H1 (cell line): ENCODE measurements around the gene LPP. TPM values are rescaled to one million over a fixed set of nuclear protein-coding genes. Genes with fewer than 3 reads are reported as not detected.

ENCODE experiments used
- CTCF ChIA-PET: fragments of 300-600 bp; sonication (Branson Sonifier 250); formaldehyde crosslinking; loops from one replicate; lab custom pipeline; 2021; ENCODE audit not compliant: partially characterized antibody; lab: Charles Lee
- POLR2A ChIA-PET: fragments of 300-600 bp; sonication (Branson Sonifier 250); formaldehyde crosslinking; loops from one replicate; lab custom pipeline; 2021; ENCODE audit warnings: inconsistent platforms; ENCODE audit not compliant: partially characterized antibody; lab: Charles Lee
- DNase-seq, 2 experiments: peaks; one replicate each; pipeline versions ENCODE4 v3.0.0 to v3.0.0-alpha.2; 2010 to 2022; ENCODE audit warnings: low spot score in 2 of 2, low read depth in 1 of 2, mixed read lengths in 1 of 2
- FAIRE-seq: peaks from 2 replicates; lab custom pipeline; 2011; peaks lifted over from hg19 to GRCh38; lab: Jason Lieb, UNC
- H2AFZ ChIP-seq: 2 replicates; pipeline ENCODE4 v1.8.1; 2012; ENCODE audit warnings: low read length, inconsistent platforms
- H2AK5ac ChIP-seq: 2 replicates; pipeline ENCODE4 v1.6.1; 2013; ENCODE audit warnings: low read depth, low read length
- H2BK120ac ChIP-seq: replicated peaks from 2 replicates; pipeline ENCODE3; 2013; ENCODE audit warnings: low read depth, low read length, inconsistent platforms
- H2BK12ac ChIP-seq: 2 replicates; pipeline ENCODE4 v1.6.1; 2013; ENCODE audit warnings: low read depth, low read length
- H2BK15ac ChIP-seq: 2 replicates; pipeline ENCODE4 v1.6.1; 2013; ENCODE audit warnings: low read length
- H2BK20ac ChIP-seq: 2 replicates; pipeline ENCODE4 v1.6.1; 2013; ENCODE audit warnings: low read length
- H2BK5ac ChIP-seq: 2 replicates; pipeline ENCODE4 v1.6.1; 2013; ENCODE audit warnings: low read depth, low read length
- H3K14ac ChIP-seq: 2 replicates; pipeline ENCODE4 v1.6.1; 2013; ENCODE audit warnings: inconsistent platforms; ENCODE audit not compliant: insufficient read length
- H3K18ac ChIP-seq: 2 replicates; pipeline ENCODE4 v1.6.1; 2013; ENCODE audit warnings: low read length; ENCODE audit errors: extremely low read depth
- H3K23ac ChIP-seq: 2 replicates; pipeline ENCODE4 v1.6.1; 2013; ENCODE audit warnings: inconsistent platforms; ENCODE audit not compliant: insufficient read length
- H3K23me2 ChIP-seq: 2 replicates; pipeline ENCODE4 v1.6.1; 2013; ENCODE audit warnings: low read depth, low read length
- H3K27ac ChIP-seq: 2 replicates; pipeline ENCODE4 v1.6.1; 2011; ENCODE audit warnings: low read depth, low read length, inconsistent platforms
- H3K27me3 ChIP-seq, 4 experiments: replicated peaks in 1 of 4; 1 replicate in 1 of 4; 2 replicates in 3 of 4; pipeline versions ENCODE4 v1.6.1 to v1.8.1; 2011 to 2013; ENCODE audit warnings: low read length in 3 of 4, mild to moderate bottlenecking in 3 of 4, inconsistent platforms in 2 of 4, mixed read lengths in 2 of 4, moderate library complexity in 1 of 4; ENCODE audit not compliant: control insufficient read depth in 3 of 4, insufficient read depth in 3 of 4; ENCODE audit errors: extremely low read depth in 1 of 4
- H3K36me3 ChIP-seq, 4 experiments: 2 replicates each; pipeline versions ENCODE4 v1.6.1 to v1.8.1; 2011 to 2013; ENCODE audit warnings: mild to moderate bottlenecking in 4 of 4, low read length in 3 of 4, moderate library complexity in 2 of 4, control low read depth in 1 of 4, inconsistent platforms in 1 of 4; ENCODE audit not compliant: insufficient read depth in 4 of 4, control insufficient read depth in 2 of 4
- H3K4ac ChIP-seq: replicated peaks from 2 replicates; pipeline ENCODE3; 2013; ENCODE audit warnings: low read length, low read depth, mixed read lengths, inconsistent platforms; ENCODE audit not compliant: insufficient read length
- H3K4me1 ChIP-seq, 4 experiments: replicated peaks in 1 of 4; 1 replicate in 1 of 4; 2 replicates in 3 of 4; pipeline versions ENCODE4 v1.6.1 to v1.8.1; 2011 to 2013; ENCODE audit warnings: low read length in 3 of 4, inconsistent platforms in 2 of 4, mixed read lengths in 1 of 4; ENCODE audit not compliant: insufficient read depth in 4 of 4, control insufficient read depth in 3 of 4
- H3K4me2 ChIP-seq, 2 experiments: 2 replicates each; pipeline versions ENCODE4 v1.6.1 to v1.8.1; 2011 to 2013; ENCODE audit warnings: low read depth in 2 of 2, low read length in 2 of 2, control low read depth in 1 of 2, inconsistent platforms in 1 of 2, mild to moderate bottlenecking in 1 of 2; ENCODE audit not compliant: insufficient read depth in 1 of 2
- H3K4me3 ChIP-seq, 4 experiments: fragments of 200-600, 300-600 bp in 1 of 4; sonication (generic), shearing (Covaris generic), sonication (Bioruptor Twin) in 1 of 4; 2 replicates each; pipeline versions ENCODE4 v1.5.1 to v1.8.1; 2011 to 2016; ENCODE audit warnings: low read length in 4 of 4, low read depth in 3 of 4, control low read depth in 2 of 4, inconsistent platforms in 2 of 4, mild to moderate bottlenecking in 2 of 4, mixed read lengths in 1 of 4, moderate library complexity in 1 of 4; ENCODE audit not compliant: insufficient read depth in 2 of 4; ENCODE audit errors: extremely low read depth in 1 of 4
- H3K56ac ChIP-seq: replicated peaks from 2 replicates; pipeline ENCODE3; 2013; ENCODE audit warnings: low read depth, mild to moderate bottlenecking, mixed read lengths, low read length, inconsistent platforms; ENCODE audit not compliant: insufficient read length
- H3K79me1 ChIP-seq: 2 replicates; pipeline ENCODE4 v1.6.1; 2013; ENCODE audit warnings: low read depth, low read length, control low read depth
- H3K79me2 ChIP-seq, 2 experiments: 2 replicates each; pipeline versions ENCODE4 v1.6.1 to v1.8.1; 2012 to 2013; ENCODE audit warnings: low read length in 2 of 2, mild to moderate bottlenecking in 2 of 2, inconsistent platforms in 1 of 2; ENCODE audit not compliant: insufficient read depth in 2 of 2, control insufficient read depth in 1 of 2
- H3K9ac ChIP-seq, 4 experiments: replicated peaks in 1 of 4; 1 replicate in 1 of 4; 2 replicates in 3 of 4; pipeline versions ENCODE4 v1.6.1 to v1.8.1; 2011 to 2013; ENCODE audit warnings: low read depth in 3 of 4, low read length in 3 of 4, control low read depth in 2 of 4, mild to moderate bottlenecking in 2 of 4, moderate library complexity in 2 of 4, inconsistent platforms in 1 of 4; ENCODE audit errors: extremely low read depth in 1 of 4
- H3K9me3 ChIP-seq, 2 experiments: 2 replicates each; pipeline versions ENCODE4 v1.6.1 to v1.8.1; 2012 to 2013; ENCODE audit warnings: mild to moderate bottlenecking in 2 of 2, moderate library complexity in 2 of 2, control low read depth in 1 of 2, inconsistent platforms in 1 of 2, low read depth in 1 of 2, low read length in 1 of 2, mixed read lengths in 1 of 2; ENCODE audit not compliant: insufficient read depth in 2 of 2
- H4K20me1 ChIP-seq, 2 experiments: replicated peaks in 1 of 2; 2 replicates each; pipeline versions ENCODE3 to v1.8.1; 2011 to 2013; ENCODE audit warnings: inconsistent platforms in 2 of 2, low read length in 2 of 2, mild to moderate bottlenecking in 1 of 2; ENCODE audit not compliant: insufficient read depth in 2 of 2, control insufficient read depth in 1 of 2
- H4K5ac ChIP-seq: 2 replicates; pipeline ENCODE4 v1.6.1; 2013; ENCODE audit warnings: low read length, low read depth, mixed read lengths, inconsistent platforms; ENCODE audit not compliant: insufficient read length
- H4K8ac ChIP-seq: 2 replicates; pipeline ENCODE4 v1.8.0; 2013; ENCODE audit warnings: mild to moderate bottlenecking, moderate library complexity, low read length, inconsistent platforms; ENCODE audit not compliant: insufficient read depth; ENCODE audit errors: extremely low read depth
- H4K91ac ChIP-seq: replicated peaks from 2 replicates; pipeline ENCODE3; 2013; ENCODE audit warnings: low read length, mixed read lengths, inconsistent platforms; ENCODE audit not compliant: insufficient read length
- BCL11A ChIP-seq, 2 experiments: IDR thresholded peaks; one replicate each; pipeline ENCODE4 v1.6.1; 2011; ENCODE audit warnings: low read depth in 2 of 2, low read length in 2 of 2, mild to moderate bottlenecking in 2 of 2
- CHD1 ChIP-seq: IDR thresholded peaks from 2 replicates; pipeline ENCODE4 v1.6.1; 2012; ENCODE audit warnings: low read depth, low read length, improper control_type of control experiment
- CREB1 ChIP-seq: IDR thresholded peaks from 2 replicates; pipeline ENCODE4 v1.6.1; 2012; ENCODE audit warnings: inconsistent platforms
- FOSL1 ChIP-seq: IDR thresholded peaks from 2 replicates; pipeline ENCODE4 v1.6.1; 2011; ENCODE audit warnings: mild to moderate bottlenecking, low read depth, low read length, moderate library complexity; ENCODE audit not compliant: insufficient read depth
- HDAC6 ChIP-seq: IDR thresholded peaks from one replicate; pipeline ENCODE4 v1.7.1; 2012; ENCODE audit warnings: low read depth, mild to moderate bottlenecking, inconsistent platforms, low read length, moderate library complexity
- MAFK ChIP-seq: IDR thresholded peaks from 2 replicates; pipeline ENCODE4 v1.6.1; 2012; ENCODE audit warnings: low read depth, mild to moderate bottlenecking, improper control_type of control experiment, low read length
- NRF1 ChIP-seq: IDR thresholded peaks from 2 replicates; pipeline ENCODE4 v1.6.1; 2011; ENCODE audit warnings: mild to moderate bottlenecking, low read depth, low read length, improper control_type of control experiment
- RNF2 ChIP-seq: fragments of 200-900, 300-1000 bp; sonication (generic); IDR thresholded peaks from 2 replicates; pipeline ENCODE4 v1.7.1; 2016; ENCODE audit warnings: borderline replicate concordance, low read depth, mild to moderate bottlenecking, antibody characterized with exemption, low read length; ENCODE audit not compliant: poor library complexity, severe bottlenecking; ENCODE audit errors: missing control alignments
- SUZ12 ChIP-seq: fragments of 200-600 bp; sonication (generic); IDR thresholded peaks from 2 replicates; pipeline ENCODE4 v1.6.1; 2012; ENCODE audit warnings: mild to moderate bottlenecking, inconsistent platforms, low read length, moderate library complexity, mixed read lengths
- TAF7 ChIP-seq: optimal IDR thresholded peaks from 2 replicates; pipeline ENCODE3; 2011; ENCODE audit warnings: low read depth, mild to moderate bottlenecking, inconsistent platforms, low read length, moderate library complexity, borderline replicate concordance
- TBP ChIP-seq: IDR thresholded peaks from 2 replicates; pipeline ENCODE4 v1.6.1; 2011; ENCODE audit warnings: low read depth, low read length, improper control_type of control experiment
- WGBS, 2 experiments: shearing (Covaris generic) in 1 of 2; methylation state at CpG; one replicate each; pipeline versions ENCODE4 v1.1.6 to v1.1.7; 2013 to 2015; ENCODE audit warnings: low lambda C conversion rate in 2 of 2, mixed read lengths in 2 of 2, inconsistent platforms in 1 of 2, low coverage in 1 of 2, missing lambda C conversion rate in 1 of 2; ENCODE audit not compliant: insufficient replicate concordance in 2 of 2, insufficient coverage in 1 of 2, insufficient read length in 1 of 2; ENCODE audit errors: extremely low coverage in 1 of 2, missing lambda C conversion rate in 1 of 2; 5-methylcytosine and 5-hydroxymethylcytosine counted together
- polyA plus RNA-seq, 7 experiments: library from polyadenylated mRNA; depleted of rRNA in 3 of 7; stranded (reverse) in 5 of 7; unstranded in 2 of 7; fragments of >200 nt in 5 of 7; fragments of 200-250 nt in 2 of 7; gene quantifications; 1 replicate in 5 of 7; 2 replicates in 1 of 7; 4 replicates in 1 of 7; pipeline versions ENCODE4 v1.2.1 to v1.2.3, GENCODE V29; 2011 to 2013; ENCODE audit warnings: missing spikeins in 2 of 7, mixed read lengths in 2 of 7
- total RNA-seq: library from RNA; stranded (reverse); fragmentation: NEBNext Ultra II Directional; extraction: Animal tissue kit (Norgen Biotek cat#: 25700); gene quantifications from 2 replicates; pipeline ENCODE4 v1.2.1, GENCODE V29; 2021
- TF ChIP-seq, protein P1 (sequence below), 3 experiments: IDR thresholded peaks; 1 replicate in 2 of 3; 2 replicates in 1 of 3; pipeline versions ENCODE4 v1.5.1 to v1.6.1; 2011; ENCODE audit warnings: low read length in 3 of 3, mild to moderate bottlenecking in 3 of 3, inconsistent platforms in 2 of 3, low read depth in 1 of 3, moderate library complexity in 1 of 3; ENCODE audit not compliant: insufficient read depth in 1 of 3; ENCODE audit errors: control extremely low read depth in 1 of 3

LPP gene
- total and polyA plus RNA-seq, 2 of the 8 experiments (the other 6 are each of a cell fraction or from before 2014, with no cell fraction given) = 10.0 to 53.3 TPM

DNA sequence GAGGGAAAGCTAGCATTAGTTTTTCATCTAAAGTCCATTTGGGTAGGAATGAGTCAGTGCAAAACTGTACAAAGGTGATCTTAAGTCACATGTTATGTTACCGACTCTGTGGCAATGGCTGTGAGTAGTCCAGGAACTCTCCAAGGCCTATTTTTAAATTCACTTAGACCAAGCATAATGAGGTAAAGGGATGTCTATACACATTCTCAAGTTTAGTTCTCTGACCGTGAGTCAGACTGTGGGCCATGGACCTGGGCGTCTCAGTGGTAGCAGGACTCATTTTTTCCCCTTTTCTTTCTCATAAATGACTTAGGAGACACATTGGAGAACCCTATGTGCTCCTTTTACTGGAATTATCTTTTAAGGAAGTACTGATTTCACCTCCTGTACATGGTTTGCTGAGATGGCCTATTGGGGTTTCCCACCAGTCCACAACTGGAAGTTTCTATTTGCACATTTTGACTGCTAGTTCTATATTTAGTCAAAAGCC, 529.1 kb downstream of the LPP start:
- Histone ChIP-seq H3K23ac (no peak overlapping the region), H3K14ac (no peak overlapping the region), H4K8ac (no peak overlapping the region), H3K79me1 (no peaks in the 10 kb centered on the region), H3K4me2 (no peak overlapping the region), H3K36me3 (no peaks in the 10 kb centered on the region), H2BK15ac (no peak overlapping the region), H2BK120ac (no peak overlapping the region), H3K27ac (no peak overlapping the region), H3K4me3 (no peak overlapping the region), H4K20me1 (no peaks in the 10 kb centered on the region), H3K9ac (no peak overlapping the region), H3K4ac (no peak overlapping the region), H3K56ac (no peak overlapping the region), H2BK12ac (no peak overlapping the region), H3K4me1 (peaks cover 0 to 4% (median 3%) of the 10 kb centered on the region in 4 experiments; a peak in 3 of 7 replicates), H2BK20ac (no peak overlapping the region), H3K18ac (no peak overlapping the region), H3K9me3 (no peaks in the 10 kb centered on the region), H4K5ac (no peak overlapping the region), H4K91ac (no peak overlapping the region), H3K27me3 (no peaks in the 10 kb centered on the region), H3K79me2 (no peaks in the 10 kb centered on the region), H2AFZ (no peak overlapping the region), H2AK5ac (no peak overlapping the region), H2BK5ac (no peak overlapping the region), H3K23me2 (no peaks in the 10 kb centered on the region)
- FAIRE-seq (no peak), DNase-seq (no peak)
- ChIA-PET CTCF (no interaction called here), POLR2A (no interaction called here)
- 87% methylated on average over 3 of the region's 3 CpGs; no CpG with 5 or more reads in 1 of the 2 experiments for WGBS, 2 experiments
- TF ChIP-seq HDAC6 (no peak), TBP (no peak), RNF2 (no peak), TAF7 (no peak), CREB1 (no peak), BCL11A (IDR thresholded peaks at IDR 0.05; ENCODE audit: low read depth in 2 of 2, low read length in 2 of 2) (no peak), CHD1 (no peak), SUZ12 (no peak), FOSL1 (no peak), MAFK (no peak), NRF1 (no peak)
- TF ChIP-seq, protein P1, sequence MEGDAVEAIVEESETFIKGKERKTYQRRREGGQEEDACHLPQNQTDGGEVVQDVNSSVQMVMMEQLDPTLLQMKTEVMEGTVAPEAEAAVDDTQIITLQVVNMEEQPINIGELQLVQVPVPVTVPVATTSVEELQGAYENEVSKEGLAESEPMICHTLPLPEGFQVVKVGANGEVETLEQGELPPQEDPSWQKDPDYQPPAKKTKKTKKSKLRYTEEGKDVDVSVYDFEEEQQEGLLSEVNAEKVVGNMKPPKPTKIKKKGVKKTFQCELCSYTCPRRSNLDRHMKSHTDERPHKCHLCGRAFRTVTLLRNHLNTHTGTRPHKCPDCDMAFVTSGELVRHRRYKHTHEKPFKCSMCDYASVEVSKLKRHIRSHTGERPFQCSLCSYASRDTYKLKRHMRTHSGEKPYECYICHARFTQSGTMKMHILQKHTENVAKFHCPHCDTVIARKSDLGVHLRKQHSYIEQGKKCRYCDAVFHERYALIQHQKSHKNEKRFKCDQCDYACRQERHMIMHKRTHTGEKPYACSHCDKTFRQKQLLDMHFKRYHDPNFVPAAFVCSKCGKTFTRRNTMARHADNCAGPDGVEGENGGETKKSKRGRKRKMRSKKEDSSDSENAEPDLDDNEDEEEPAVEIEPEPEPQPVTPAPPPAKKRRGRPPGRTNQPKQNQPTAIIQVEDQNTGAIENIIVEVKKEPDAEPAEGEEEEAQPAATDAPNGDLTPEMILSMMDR (IDR thresholded peaks at IDR 0.05; ENCODE audit: control extremely low read depth in 1 of 3, insufficient read depth in 1 of 3, low read depth in 1 of 3, low read length in 3 of 3) = no peak
